ENCODE results near the gene SLC34A3. TPM values are rescaled to one million over a fixed set of nuclear protein-coding genes. Genes with fewer than 3 reads are reported as not detected.
"Not testable (repeated sequence)": the region's sequence is repeated elsewhere in the genome, so short reads cannot be mapped to it uniquely, and the experiment has no call there.

The SLC34A3 gene
- total RNA-seq, 1 experiment from 2014 or later, result 0.06 TPM

DNA sequence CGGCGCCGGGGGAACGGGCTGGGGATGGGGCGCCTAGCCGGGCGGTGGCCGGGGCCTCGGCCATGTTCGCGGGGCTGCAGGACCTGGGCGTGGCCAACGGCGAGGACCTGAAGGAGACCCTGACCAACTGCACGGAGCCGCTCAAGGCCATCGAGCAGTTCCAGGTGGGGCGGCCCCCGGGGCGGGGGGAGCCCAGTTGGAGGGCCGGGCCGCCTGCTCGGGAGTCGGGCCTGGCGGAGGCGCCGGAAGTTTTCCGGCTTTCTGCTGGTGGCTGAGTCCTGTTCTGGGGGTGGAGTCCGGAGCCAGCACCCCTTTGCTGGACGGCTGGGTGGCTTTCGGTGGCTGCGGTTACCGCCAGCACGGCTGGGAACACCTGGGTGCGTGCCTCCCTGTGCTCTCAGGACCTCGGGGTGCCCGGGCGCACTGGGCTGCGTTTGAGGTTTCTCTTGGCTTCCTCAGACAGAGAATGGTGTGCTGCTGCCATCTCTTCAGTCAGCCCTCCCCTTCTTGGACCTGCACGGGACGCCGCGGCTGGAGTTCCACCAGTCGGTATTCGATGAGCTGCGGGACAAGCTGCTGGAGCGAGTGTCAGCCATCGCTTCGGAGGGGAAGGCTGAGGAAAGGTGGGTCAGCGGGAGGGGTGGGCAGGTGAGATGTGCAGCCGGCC, 24.9 kb downstream of the SLC34A3 start:
- DNase-seq (ENCODE audit: low read depth), result no peak

- DNase-seq (ENCODE audit: low read depth), result no peak
Measured at GRCh38 chr9:137256362-137256761, 25.7 kb downstream of the SLC34A3 start.

GRCh38 chr9:137256856-137257255, 26.2 kb downstream of the SLC34A3 start:
- DNase-seq (ENCODE audit: low read depth), result no peak

GRCh38 chr9:137262173-137262908, 31.6 kb downstream of the SLC34A3 start:
- not testable (repeated sequence) for DNase-seq (ENCODE audit: low read depth)

DNA sequence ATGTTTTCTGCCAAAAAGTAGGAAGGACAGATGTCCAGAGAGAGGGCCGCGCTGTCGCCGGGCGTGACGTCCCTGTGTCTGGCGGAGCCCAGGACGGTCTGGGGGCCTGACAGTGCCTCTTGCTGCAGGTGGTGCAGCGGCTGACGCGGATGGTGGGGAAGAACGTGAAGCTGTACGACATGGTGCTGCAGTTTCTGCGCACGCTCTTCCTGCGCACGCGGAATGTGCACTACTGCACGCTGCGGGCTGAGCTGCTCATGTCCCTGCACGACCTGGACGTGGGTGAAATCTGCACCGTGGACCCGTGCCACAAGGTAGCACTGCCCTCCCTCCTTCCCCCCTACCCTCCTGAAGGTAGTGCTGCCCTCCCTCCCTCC, 32.2 kb downstream of the SLC34A3 start:
- DNase-seq (ENCODE audit: low read depth), result no peak

GRCh38 chr9:137263506-137263905, 32.8 kb downstream of the SLC34A3 start:
- DNase-seq (ENCODE audit: low read depth), result no peak

DNA sequence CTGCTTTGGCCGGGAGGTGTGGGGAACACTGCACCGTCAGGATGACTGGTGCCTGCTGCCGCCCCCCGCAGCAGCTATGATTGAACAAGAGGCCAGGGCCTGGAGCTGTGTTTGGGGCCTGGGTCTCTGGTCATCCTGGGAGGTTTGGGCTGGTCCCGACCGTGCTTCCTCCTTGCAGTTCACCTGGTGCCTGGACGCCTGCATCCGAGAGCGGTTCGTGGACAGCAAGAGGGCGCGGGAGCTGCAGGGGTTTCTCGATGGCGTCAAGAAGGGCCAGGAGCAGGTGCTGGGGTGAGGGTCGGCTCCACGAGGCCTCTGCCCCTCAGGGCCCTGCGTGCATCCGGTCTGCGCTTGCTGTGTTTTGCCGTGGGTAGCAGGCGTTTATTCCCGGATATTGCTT, 33.4 kb downstream of the SLC34A3 start:
- DNase-seq (ENCODE audit: low read depth), result no peak

DNA sequence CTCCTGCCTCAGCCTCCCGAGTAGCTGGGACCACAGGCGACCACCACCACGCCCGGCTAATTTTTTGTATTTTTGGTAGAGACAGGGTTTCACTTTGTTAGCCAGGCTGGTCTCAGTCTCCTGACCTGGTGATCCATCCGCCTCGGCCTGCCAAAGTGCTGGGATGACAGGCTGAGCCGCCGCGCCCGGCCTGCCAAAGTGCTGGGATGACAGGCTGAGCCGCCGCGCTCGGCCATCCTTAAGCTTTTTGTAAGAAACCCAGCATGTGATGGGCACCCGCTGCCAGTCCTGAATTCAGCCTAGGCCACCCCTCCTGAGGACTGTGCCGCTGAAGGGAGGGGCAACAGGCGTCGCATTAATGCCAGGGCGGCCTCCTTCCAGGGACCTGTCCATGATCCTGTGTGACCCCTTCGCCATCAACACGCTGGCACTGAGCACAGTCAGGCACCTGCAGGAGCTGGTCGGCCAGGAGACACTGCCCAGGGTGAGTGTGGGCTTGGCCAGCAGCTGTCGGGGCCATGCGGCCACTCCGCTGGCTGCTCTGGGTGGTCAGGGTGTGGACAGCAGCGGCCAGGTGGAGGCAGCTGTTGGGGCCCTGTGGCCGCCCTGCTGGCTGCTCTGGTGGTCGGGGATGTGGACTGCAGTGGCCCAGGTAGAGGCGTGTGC, 34.9 kb downstream of the SLC34A3 start:
- no peak for DNase-seq (ENCODE audit: low read depth)

GRCh38 chr9:137266162-137266527, 35.4 kb downstream of the SLC34A3 start:
- no peak for DNase-seq (ENCODE audit: low read depth)

GRCh38 chr9:137266585-137267453, 36.1 kb downstream of the SLC34A3 start:
- DNase-seq (ENCODE audit: low read depth), result no peak

- no peak for DNase-seq (ENCODE audit: low read depth)
Measured at GRCh38 chr9:137267933-137268355, 37.2 kb downstream of the SLC34A3 start.

DNA sequence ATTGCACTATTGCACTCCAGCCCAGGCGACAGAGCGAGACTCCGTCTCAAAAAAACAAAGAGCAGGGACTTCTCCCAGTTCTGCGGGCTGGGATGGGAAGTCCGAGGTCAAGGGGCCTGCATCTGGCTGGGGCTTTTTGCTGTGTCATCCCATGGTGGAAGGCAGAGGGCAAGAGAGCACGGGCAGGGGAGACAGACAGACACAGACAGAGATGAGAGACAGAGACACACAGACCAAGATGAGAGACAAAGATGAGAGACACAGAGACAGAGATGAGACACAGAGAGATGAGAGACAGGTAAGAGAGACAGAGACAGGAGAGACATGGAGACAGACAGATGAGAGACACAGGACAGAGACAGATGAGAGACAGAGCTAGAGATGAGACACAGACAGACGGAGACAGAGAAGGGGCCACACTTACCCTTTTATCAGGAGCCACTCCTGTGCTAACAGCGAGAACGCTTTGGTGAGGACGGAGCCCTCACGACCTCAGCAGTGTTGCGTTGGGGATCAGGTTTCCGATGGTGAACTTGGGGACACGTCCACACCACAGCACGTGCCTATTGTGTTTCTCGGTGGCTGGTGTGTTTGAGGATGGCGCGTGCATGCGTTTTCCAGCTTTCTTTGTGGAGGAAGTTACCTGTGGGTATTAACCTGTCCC, 38.0 kb downstream of the SLC34A3 start:
- DNase-seq (ENCODE audit: low read depth), result no peak

DNA sequence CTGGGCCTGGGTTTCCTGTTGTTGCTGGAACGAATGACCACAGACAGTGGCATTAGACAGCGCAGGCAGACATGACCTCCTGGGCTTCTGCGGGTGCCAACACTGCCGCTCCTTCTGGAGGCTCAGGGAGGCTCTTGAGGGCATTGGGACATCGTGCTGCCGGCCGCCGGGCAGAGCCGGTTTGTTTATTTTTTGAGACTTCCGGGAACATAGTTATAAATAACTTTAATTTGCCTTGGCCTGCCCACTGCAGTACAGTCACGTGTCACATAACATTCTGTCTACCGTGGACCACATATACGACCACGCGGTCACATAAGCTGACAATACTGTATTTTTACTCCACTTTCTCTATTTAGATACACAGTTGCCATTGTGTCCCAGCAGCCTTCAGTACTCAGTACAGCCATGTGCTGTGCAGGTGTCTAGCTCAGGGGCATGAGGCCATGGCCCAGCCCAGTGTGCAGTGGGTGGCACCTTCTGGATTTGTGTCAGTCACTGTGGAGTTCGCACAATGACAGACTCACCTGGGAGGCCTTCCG, 38.6 kb downstream of the SLC34A3 start:
- peak; percentile 20 for DNase-seq (ENCODE audit: low read depth)

DNA sequence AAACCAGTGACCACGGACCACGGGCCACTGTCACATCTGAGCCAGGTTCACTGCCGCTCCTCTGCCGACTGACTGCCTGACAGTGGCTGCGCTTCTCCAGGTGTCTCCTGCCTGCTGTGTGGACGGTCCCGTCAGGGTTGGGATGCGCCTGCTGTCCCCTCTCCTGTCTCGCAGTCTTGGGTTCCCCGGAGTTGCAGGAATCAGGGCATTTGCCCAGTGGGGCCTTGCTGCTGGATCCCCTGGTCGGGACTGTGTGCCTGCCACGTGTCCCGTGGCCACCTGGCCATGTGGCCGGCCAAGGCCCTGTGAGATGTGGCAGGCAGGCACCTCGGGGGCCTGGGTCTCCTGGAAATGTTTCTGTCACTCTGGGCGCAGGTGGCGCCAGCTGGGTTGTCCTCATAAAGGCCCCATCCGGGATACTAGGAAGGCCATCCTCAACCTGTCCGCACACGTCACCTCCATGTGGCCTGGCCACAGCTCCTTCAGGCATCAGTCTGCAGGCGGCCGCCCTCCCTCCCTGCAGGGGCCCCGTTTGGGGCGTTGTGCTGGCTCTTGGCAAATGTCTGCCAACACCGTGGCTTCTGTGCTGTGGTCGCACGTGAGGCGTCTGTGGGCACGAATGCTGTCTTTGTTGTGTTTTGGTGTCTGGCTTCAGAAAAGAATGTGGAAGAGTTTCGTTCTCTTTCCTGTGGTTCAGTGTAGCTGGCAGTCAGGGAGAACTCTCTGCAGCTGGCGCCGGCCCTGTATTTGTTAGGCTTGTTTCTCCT, 40.4 kb downstream of the SLC34A3 start:
- no peak for DNase-seq (ENCODE audit: low read depth)

GRCh38 chr9:137271696-137272076, 41.0 kb downstream of the SLC34A3 start:
- no peak for DNase-seq (ENCODE audit: low read depth)

DNA sequence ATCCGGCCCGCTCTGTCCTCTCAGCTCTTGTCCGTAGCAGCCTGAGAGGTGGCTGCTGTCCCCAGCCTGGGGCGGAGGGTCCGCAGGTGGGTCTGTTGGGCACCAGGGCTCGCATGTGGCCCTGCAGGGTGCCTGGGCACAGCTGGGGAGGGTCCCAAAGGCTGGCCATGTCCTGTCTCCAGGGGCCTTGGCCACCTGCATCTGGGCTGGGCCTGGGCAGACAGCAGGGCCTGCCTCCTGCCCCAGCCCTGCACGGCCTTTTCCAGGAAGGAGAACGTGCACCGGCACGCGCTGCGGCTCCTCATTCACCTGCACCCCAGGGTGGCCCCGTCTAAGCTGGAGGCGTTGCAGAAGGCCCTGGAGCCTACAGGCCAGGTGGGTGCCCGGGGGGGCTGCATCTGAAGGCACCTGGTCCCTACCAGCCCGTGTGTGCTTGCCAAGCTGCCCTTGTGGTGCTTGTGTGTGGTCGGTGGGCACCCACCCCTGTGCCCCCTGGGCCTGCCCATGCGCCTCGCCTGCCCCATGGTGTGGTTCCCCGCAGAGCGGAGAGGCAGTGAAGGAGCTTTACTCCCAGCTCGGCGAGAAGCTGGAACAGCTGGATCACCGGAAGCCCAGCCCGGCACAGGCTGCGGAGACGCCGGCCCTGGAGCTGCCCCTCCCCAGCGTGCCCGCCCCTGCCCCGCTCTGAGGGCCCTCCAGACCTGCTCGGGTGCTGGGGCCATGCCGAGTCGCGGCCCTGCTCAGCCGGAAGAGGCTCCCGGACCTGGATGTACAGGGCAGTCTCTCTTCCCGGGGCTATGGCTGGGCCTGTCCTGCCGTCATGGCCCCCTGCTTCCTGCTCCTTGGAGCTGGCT, 41.8 kb downstream of the SLC34A3 start:
- DNase-seq (ENCODE audit: low read depth), result no peak

DNA sequence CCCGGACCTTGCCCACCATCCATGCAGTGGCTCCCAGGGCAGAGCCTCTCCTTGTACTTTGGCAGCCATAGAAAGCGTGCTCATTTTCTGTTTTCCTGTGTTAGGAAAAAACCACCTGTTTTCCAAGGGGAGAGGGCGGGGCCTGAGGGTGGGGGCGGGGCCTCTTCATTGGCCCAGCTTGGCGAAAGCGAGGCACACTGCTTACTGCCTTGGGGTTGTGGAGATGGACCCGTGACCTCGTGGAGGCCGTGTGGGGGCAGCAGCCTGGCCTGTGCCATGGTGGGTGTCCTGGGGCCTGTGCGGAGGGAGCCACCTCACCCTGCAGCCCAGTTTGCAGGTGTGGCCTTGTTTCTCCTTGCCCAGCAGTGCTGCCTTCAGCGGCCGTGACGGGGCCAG, 42.4 kb downstream of the SLC34A3 start:
- DNase-seq (ENCODE audit: low read depth), result no peak

- DNase-seq (ENCODE audit: low read depth), result no peak
Measured at GRCh38 chr9:137273611-137274320, 43.1 kb downstream of the SLC34A3 start.

GRCh38 chr9:137275203-137275587, 44.5 kb downstream of the SLC34A3 start:
- no peak for DNase-seq (ENCODE audit: low read depth)
